ELR (cell line): ENCODE data around the gene ACAA2.
A peak's percentile ranks its signal among the peaks of the same experiment; 100 is the strongest.

Experiments
- DNase-seq: peaks from one replicate; pipeline ENCODE4 v3.0.0-alpha.2; 2015; ENCODE audit warnings: low read depth

The ACAA2 gene, protein sequence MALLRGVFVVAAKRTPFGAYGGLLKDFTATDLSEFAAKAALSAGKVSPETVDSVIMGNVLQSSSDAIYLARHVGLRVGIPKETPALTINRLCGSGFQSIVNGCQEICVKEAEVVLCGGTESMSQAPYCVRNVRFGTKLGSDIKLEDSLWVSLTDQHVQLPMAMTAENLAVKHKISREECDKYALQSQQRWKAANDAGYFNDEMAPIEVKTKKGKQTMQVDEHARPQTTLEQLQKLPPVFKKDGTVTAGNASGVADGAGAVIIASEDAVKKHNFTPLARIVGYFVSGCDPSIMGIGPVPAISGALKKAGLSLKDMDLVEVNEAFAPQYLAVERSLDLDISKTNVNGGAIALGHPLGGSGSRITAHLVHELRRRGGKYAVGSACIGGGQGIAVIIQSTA

DNA sequence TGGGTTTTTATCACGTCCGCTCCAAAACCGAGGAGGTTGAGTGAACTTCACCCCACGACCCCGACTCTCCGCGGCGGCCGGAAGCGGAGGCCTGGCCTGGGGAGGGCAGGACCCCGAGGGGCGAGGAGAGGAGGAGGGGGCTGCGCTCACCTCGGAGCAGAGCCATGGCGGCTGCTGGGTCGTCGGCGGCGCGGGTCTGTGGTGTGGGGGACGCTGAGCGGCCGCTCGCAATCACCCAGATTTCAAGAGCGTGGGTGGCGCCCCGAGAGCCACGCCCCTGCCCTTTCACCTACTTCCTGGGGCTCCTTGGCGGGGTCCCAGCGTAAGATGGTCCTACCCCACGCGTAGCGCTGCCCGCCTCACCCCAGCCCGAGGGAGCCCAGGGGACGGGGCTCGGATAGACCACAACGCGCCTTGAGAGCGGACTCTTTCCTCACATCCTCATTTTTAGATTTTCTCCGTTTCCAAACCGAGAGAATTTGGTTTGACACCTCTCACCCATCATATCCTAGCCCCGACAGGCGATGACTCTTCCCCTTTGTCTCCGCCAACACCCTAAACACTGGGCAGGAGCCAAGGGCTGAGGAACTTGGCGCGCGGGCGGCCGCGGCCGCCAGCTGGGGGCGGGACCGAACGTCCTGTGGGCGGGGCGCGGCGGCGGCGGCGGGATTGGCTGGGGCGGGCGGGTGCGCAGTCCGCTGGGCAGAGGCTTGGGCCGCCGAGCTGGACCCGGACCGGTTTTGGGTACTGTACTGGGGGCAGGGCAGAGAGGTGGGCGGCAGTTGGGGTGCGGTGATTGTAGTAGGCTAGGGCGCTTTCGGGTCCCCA lies at the start of gene ACAA2:
Gene ACAA2, minus strand, starts transcription at position 215 of the 828 bp plus-strand sequence. Its CDS starts 49 bp downstream, at position 166.
- peak; percentile 90 for DNase-seq

DNA sequence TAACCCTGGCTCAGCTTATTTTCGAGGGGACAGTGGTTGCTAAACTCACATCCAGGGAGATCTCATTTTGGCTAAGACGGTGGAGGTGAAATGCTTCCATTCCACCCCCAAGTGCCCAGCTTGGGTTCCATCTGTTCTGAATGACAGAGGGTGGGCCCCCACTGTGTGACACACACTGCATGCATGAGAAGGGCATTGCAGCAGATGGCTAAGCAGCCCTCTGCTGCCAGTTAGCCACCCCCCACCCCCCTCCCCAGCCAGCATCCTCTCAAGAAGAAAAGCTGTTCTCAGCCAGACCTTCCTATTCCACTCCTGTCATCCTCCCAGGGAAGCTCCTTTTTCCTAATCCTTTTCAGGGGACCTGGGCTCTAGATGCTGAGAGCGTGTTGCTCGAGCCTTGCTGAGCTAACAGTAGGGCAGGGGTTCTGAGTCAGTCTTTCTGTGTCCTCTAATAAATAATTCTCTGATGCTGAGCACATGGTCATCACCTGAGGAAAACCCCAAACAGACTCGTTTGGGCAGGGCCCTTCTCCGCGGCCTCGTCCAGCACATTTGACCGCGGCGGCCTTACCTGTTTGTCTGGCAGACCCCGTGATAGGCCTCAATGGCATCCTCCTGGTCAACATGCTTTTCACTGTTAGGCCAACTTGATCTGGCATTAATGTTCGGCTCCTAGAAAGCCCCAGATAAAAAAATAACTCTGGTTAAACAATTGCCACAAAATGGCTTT lies 49.5 kb upstream of the ACAA2 start:
- DNase-seq: no peak

DNA sequence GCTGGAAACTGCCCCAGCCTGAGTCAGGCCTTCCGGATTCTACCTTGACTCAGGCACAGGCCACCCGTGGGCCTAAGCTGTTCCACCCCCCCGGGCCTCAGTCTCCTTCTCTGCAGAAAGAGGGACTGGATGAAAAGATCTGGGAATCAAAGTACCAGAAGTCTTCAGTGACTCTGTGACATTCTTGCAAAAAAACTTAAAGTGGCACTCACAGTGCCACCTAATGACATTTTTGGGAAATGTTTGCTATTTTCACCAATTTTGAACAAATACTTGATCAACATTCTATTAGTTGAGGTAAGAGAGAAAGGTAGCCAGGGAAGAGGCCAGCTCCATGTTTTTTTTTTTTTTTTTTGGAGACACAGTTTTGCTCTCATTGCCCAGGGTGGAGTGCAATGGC lies 48.3 kb upstream of the ACAA2 start:
- peak; percentile 23 for DNase-seq

DNA sequence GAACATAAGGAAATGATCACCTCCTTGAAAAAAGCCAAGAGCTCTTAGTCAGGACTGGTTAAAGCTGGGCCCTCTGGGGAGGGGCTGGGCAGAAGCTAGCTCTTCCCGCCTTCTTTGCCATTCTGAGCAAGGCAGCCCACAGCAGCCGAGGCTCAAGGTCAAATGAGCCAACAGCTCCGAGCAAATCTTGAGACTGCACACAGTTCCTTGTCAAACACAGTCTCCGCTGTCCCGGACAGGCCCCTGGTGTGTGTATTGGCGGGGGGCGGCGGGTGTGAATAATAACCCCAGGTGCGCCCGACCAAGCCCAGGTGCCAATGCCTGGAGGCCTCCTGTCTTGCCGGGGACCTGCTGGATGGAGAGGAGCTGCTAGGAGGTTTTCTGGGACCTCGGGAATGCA lies 46.4 kb upstream of the ACAA2 start:
- no peak for DNase-seq

DNA sequence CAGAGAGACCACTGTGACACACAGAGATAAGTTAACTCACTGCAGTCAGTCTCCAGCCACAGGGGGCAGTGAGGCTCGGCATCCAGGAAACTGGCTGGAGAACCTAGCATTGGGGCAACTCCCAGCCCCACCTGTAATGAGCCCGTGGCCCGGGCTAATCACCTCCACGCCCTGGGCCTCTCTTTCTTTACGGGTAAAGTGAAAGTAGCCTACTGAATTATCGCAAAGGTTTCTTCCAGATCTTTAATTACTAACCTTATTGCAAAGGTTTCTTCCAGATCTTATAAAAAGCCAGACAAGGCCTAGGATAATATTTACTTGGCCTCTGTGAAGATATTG lies 45.7 kb upstream of the ACAA2 start:
- DNase-seq: no peak

DNA sequence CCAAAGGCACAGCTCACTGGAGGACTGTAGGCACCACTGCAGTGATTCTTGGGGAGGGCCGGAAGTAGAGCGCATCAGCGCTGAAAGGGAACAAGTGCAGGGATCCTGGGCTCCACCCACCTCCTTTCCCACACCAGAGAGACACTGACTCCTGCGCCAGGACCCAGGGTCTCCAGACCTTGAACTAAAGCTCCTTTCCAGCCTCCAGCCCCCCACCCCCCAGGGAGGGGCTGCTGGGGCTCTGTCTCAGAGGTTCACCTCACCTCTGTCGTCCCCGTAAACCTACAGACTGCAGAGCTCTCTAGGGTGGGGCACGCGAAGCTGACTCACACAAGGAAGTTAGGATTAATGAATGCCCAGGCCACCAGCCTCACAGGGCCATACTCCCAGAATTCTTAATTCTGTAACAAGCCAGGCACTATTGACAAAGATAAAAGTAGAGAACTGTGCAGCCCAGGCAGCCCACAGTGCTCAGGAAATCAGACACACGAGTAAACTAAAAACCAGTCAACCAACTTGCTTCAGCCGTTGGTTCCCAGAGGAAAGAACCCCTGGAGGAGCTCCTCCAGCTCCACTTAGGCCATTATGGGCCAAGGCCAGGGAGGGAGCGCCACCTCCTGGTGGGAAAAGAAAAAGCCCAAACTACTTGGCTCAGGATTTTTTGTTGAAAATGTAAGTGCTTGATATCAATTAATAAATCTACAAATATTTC lies 45.1 kb upstream of the ACAA2 start:
- DNase-seq: peak; percentile 75

DNA sequence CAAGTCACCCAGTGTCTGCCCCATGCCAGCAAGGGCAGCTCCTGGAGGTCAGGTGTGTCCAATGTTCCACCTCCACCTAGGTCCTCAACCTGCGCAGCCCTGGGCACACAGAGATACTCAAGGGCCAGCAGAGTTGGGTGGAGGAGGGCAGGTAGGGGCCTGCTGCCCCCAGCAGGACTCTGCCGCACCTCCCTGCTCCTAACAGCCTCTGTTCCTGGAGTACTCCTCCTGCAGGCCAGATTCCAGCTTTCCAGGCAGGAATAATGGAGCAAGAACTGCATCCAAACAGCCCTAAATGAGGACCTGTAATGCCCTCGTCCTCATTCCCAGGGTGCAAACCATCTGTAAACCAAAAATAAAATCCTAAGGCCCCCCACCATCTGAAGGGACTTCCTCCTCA lies 44.4 kb upstream of the ACAA2 start:
- peak; percentile 23 for DNase-seq

DNA sequence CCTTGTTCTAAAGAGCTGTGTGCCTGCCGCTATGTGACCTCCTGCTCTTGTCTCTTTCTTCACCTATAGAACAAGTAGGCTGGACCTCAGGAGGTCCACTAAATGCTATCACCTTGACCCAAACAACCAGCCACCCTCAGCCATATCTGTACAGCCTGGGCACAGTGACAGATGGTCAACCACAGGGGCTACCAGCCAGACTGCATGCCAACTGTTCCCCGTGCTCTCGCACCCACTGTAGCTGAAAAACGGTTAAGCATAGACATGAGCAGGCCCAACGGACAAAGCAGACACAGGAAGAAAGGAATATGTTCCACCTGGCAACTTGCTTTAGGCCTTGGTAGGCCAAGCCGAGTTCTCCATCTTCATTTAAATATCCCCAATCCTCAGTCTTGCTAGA lies 43.2 kb upstream of the ACAA2 start:
- no peak for DNase-seq

DNA sequence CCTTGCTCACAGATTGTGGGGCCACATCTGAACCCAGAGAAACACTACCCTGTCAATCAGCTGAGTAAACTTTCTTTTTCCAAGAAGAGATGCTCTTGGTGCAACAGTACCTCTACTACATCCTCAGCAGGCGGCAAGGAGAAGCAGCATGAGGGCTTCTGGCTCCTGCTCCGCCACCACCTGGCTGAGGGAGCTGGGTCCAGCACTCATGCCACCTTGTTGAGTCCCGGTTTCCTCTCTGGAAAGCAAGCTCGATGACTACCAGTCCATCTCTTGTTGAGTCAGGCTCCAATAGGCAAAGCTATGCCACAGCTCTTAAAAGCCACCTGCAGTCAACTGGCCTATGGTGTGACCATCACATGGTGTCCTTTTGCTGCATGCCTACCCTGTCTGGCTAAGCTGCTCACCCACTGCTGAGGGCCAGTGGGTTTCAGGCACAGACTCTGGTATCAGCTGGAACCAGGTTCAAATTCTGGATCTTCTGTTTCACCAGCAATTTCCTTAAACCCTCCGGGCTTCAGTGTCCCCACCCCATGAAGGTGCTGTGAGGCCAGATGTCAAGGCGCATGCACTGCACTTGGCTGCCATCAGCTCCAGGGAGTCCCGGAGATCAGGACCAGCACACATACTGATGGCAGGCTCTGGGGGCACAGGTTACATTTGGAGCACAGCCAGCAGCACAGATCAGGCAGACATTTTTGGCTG lies 42.5 kb upstream of the ACAA2 start:
- no peak for DNase-seq

DNA sequence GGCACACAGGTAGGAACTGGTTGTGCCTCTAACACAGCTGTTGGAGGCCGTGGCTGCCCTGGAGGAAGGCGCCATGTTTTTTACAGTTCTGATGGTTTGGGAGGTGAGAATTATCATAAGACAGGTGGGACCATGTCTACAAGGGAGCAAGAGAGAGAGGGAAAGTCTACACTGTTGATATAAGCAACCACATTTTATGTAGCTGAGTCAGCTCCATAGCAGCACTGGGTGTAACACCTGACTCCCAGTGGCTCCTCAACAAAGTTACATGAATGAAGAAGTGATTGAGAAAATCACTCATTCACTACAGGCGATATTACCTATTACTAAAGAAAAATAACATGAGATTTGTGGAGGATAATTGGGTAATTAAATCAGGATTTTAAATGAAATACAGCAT lies 41.3 kb upstream of the ACAA2 start:
- DNase-seq: no peak

DNA sequence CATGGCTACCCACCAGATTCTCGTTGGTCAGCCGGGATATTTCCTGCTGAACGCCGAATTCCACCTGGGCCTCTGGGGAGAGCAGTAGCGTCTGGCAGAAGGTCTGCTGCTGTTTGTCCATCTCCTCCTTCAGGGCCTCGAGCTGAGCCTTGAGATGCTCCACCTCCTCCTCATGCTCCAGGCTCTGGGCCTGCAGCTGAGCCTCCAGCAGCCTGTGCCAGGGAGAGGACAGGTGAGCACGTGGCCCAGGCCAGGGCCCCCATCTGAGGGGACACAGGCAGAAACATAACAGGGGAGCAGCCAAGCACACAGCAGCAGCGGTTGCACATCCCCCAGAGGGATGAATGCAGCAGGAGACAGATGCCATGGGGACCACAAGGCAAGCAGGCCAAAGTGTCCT lies 40.1 kb upstream of the ACAA2 start:
- no peak for DNase-seq

DNA sequence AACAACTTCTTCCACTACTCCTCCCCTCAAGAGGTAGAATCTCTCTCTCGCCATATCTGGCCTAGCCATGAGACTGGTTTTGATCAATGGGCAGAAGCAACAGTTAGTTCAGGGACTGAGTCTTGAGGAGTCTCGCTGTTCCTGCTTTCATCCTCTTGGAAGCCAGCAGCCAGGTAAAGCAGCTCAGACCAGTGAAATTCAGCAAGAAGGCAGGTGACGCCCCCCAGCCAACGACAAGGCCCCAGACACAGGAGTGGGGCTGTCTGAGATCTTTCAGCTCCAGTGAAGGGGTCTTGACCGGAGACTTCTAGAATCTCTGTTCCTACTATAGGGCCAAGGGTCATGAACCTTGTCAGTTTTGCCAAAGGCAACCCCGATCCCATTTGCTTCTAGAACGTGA lies 39.7 kb upstream of the ACAA2 start:
- DNase-seq: no peak

DNA sequence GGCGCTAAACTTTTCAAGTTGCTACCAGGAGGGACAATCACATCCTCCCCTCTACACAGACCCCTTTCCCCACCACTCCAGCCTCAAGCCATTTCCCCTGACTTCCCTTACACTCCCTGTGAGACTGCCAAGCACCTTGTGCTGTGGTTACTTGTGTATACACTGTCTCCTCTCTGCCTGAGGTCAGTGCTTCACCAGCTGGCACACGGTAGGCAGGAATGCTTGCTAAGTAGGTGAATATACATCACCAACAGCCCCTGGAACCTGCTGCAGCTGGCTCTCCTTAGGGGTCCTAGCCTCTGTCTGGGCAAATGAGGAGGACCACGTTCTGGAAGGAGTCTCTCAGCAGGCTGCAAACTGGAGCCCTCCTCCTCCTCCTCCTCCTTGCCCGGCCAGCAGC lies 38.3 kb upstream of the ACAA2 start:
- no peak for DNase-seq

DNA sequence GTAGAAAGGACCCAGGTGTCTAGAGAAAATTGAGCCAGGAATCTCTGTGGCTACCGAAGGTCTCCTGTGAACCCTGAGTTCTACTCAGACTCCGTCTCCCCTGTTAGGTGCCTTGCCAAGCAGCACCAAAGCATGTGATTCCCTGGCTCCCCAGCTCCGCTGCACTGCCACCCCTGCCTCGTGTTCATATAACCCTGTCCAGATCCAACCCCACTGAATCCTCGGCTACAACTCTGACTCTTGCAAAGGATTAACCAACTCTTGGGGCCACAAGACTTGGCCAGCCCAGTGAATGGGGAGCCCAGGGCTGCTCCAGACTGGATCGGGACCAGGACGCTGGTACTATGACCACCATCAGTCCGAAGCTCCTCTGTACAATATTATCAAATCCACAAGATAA lies 37.3 kb upstream of the ACAA2 start:
- no peak for DNase-seq

DNA sequence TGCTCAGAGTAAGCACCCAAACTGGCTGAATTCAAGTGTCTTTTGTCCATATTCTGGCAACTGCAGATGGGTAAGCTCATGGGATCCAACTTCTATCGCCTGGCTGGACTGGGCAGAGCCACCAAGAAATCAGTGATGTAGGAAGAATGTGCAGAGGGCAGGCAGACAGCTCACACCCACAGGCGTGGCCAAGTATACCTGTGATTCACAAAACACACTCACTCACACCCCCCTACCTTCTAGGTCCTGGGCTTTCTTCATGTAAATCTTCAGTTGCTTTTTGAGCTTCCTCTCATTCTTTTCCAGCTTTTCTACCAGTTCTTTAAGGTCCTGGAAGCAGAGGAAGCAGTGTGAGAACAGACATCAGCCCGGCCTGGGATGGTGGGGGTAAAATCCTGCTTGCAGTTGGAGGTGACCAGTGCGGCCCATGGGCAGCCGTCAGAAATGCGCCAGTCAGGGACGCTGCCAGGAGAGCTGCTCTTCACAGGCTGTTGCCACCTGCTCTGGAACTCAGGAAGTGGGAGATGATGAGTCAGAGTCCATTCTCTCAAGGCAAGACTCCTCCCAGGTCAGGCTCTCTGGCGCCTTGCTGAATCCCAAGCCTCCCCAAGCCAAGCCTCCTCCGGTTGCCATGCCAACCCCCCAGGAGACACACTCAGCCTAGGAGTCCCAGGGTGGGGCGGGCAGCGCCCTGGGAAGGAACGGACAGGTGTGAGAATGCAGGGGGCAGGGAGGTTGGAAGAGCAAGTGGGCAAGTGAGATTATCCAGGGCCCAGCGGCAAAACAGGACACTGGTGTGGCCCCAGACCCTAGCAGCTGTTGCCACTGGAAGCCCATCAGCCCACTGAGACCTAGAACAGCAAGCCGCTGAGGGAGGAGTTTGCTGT lies 36.2 kb upstream of the ACAA2 start:
- peak; percentile 98 for DNase-seq

DNA sequence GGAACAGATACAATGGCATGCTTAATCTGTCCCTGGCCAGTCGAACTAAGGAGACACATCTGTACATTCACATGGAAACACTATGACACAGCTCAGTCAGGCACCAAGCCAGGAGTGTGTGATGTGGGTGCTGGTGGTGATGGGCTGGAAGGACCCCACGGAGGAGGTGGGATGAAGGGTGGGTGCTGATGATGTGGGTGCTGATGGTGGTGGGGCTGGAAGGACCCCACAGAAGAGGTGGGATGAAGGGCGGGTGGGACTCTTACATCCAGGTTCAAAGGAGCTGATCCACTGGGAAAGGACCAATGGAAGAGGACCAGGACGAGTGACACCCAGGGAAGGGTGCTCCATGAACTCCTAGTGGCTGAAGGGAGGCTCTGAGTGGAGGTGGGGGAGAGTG lies 34.8 kb upstream of the ACAA2 start:
- DNase-seq: no peak

DNA sequence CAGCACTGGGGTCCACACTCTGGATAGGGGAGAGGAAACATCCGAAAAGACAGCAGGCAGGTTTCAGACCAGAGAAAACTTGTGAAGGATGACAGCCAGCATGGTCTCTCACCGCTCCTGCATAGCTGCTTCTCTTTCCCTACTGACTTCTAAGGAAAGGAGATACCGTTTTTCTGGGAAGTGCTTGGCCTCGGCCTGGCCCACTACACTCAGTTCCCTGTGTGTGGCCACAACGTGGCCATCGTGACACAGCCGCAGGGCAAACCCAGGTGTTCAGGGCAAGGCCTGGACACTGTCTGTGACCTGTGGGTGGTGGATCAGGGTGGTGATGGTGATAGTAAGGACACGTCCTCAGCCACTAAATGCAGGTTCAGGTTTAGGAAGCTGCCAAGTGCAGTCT lies 34.2 kb upstream of the ACAA2 start:
- no peak for DNase-seq

DNA sequence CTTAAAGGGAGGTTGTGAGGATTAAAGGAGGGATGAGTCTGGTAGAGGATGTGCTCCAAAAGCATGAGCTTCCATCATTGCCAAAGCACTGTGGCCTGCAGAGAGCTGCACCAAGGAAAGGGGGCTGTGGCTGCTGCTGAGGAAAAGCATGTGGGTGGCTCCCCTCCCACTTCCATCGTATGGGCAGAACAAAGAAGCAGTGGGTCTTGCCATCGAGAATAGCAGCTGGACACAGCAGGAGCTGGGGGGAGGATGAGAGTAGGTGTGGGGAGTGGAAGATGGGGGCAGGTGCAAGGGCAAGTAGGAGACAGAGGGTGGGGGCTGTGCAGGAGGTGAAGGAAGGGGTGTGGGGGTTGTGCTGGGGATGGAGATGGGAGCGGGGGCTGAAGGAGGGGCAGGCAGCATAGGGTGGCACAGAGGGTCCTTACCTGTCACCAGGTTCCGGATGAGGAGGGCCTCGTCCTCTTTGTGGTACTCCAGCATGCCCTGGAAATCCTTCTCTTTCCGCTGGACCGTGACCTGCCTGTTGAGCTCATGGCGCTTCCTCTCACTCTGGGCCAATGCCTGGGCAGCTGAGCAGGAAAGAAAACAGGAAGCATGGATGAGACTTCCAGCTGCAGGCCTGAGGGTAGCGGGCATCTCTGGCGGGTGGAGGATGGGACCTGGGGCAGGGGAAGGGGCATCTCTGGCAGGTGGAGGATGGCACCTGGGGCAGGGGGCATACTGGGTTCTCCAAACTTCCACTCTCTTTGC lies 33.6 kb upstream of the ACAA2 start:
- no peak for DNase-seq

DNA sequence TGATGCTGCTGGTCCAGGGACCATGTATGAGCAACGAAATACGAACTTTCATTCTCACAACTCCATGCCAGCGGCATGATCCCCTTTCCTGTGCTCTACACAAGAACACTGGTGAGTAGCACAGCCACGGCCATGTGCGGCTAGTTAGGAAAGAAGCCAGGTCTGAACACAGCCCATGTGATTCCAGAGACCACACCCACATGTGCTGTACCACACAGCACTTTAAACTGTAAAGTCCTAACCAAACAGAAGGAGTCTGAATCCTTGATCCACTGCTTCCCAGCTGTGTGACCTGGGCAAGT lies 33.0 kb upstream of the ACAA2 start:
- DNase-seq: peak; percentile 42
